ENCODE measurements around the gene CREB3L2.

The CREB3L2 gene

DNA sequence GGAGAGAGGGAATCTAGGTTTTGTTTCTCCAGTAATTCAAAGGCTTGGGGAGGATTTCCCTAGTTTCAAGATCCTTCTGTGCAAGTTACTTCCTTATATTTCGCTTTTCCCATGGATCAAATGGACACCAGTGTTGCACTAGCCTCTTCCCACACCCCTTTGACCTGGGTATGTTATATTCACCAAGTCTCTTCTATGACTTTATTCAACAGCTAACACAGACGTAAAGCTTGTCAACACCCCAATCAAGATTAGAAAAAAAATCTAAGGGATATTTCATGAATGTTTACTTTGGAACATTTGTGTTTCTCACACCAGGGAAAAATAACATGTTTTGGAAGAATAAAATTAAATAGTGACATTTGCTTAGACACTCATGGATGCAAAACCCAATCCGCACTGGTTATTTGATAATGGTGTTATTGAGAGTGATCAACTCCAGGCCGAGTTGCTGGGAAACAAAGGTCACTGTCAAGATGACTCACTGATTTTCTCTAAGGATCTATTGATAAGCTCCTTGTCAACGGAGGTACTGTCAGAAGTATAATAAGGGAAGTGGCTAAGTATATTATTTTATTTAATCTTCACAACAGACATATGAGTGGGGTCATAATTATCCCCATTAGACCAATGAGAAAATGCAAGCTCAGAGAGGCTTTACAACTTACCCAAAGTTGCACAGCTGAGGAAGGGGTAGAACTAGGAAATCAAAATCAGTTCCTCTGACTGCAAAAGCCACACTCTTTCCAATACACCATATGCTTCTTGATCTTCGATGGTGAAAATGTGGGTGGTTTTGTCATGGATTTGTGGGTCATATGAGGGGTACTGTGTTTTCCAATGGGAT, 52.2 kb downstream of the CREB3L2 start:
- no peak for DNase-seq

DNA sequence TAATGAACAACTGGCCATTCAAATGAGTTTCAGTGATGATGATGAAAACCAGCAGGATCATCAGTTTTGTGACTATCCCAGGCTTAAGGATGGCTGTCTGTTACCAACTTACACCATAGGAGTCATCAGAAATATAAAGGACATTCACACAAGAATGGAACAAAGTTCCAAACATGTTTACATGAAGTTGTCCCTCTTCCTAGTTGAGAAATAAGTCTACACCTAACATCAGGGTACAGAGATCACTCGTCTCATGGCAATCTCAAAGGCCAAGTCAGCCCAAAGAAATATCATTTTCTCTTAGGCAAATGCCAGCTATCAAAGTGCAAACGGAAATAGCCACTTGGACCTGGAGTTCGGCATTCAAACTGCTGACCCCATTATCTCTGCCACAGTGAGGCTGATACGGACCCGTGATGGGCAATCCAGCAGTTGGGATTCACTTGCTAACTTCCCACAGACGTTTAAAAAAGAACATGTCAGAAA, 53.0 kb downstream of the CREB3L2 start:
- DNase-seq = no peak

DNA sequence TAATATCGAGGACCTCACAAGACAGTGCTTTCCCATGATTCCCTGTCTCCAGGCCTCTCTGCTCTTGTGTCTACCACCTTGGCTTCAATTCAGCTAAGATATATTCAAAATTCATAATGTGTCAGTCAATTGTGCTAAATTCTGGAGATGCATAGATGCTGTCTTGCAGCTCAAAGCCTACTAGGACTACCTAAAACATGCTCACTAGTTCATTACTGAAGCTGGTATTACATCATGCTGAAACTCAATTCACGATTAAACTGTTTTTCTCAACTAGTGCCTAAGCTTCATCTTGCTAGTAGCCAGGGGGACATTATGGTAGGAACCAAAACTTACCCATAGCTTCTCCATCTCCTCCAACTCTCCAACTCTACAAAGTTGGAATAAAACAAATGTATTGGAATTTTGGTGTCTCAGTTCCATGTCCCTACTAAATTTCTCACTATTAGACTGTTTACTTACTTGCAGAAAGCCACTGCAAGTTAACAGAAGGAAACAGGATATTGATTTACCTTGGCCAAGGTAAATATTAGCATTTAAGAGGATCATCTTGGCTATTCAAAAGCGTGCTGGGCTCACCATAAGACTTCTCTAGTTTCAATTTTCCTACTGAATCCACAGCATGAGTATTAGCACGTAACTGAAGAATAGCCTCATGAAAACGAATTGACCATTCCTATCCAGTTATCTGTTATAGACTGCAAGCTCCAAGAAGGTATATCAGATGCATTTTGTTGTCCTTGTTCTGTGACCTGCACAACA, 53.6 kb downstream of the CREB3L2 start:
- no peak for DNase-seq

DNA sequence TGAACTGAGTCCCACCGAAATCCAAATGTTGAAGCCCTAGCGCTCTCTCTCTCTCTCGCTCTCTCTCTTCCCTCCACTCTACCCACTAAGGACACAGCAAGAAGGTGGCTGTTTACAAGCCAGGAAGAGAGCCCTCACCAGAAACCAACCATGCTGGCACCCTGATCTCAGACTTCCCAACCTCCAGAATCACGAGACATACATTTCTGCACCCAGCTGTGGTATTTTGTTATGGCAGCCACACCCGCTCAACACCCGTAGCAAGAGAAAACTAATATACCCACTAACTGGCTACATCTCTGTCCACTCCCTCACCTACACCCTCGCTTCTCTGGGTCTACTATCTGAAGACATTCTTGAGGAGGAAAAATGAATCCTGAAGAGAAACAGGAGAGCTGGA, 54.8 kb downstream of the CREB3L2 start:
- no peak for DNase-seq

DNA sequence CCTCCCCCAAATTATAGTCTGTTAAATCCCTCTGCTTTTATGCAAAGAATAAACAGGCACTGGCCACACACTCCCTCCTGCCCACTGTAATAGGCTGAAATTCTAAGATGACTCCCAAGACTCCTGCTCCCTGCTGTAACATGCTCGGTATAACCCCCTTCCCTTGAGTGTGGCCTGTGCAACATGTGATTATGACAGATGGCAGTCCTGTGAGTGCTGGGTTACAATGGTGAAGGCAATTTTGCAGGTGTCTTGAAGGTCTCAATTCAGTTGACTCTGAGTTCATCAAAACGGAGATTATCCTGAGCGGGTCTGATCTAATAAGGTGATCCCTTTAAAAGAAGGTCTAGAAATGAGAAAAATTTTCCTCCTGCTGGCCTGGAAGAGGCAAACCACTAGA, 55.9 kb downstream of the CREB3L2 start:
- DNase-seq = no peak

DNA sequence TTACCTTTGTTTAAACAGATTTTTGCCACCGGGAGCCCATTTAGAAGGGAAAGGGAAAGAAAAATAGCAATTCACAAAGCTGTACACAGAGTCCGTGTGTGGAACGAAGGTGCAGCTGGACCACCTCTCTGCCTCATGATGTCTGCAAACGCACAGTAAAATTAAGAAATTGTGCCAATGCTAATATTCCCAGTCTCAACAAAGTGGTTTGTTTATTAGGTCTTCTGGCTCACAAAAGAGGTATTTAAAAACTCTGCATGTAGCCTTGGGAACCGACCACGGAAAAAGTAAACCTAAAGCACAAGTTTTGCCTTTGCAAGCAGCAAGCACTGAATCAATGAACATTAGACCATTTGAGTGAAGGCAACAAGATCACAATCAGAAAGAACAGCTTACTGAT, 57.7 kb downstream of the CREB3L2 start:
- no peak for DNase-seq

DNA sequence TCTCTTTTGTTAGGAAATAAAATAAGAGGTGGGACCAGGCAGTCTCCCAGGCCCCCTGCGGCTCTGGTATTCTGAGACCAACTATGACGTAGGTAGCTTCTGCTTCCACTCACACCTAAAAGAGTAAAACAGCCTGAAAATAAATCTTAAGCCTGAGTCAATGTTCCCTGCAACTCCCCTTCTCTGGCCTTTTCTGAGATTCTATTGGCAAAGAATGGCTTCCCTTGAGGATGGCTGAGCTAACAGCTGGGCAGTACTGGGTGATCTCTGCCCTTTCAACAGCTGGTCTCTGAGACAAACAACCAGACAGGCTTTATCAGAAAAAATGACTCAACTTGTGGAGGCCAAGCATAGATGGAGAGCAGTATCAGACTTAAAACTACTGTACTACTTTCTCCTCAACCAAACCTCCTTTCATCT, 58.7 kb downstream of the CREB3L2 start:
- DNase-seq = peak; percentile 23

DNA sequence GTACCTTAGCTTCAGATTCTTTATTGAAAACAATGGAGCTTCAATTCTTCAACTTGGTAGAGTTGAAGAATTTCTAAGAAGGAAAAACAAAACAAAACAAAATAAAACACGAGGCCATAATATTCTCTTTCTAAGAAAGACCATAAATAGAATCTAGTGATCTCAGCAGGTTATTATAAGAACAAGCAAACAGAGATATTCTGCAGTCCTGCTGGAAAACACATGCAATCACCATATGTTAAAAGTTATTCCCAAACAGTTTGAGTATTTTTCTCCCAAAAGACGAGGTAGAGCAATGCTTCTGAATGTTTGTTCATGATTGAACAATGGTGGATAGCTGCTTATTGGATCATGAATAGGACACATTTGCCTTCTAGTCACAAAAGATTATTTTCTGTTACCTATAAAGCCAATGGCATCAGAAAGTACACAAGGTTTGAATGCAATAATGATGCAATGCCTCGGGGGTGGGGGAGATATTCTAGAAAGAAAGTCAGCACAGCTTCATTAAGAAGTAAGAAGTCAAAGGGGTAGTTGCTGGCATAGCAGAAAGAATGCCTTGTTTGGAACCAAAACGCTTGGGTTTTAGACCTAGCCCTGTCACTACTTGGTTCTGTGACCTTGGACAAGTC, 59.3 kb downstream of the CREB3L2 start:
- DNase-seq = peak; percentile 57

DNA sequence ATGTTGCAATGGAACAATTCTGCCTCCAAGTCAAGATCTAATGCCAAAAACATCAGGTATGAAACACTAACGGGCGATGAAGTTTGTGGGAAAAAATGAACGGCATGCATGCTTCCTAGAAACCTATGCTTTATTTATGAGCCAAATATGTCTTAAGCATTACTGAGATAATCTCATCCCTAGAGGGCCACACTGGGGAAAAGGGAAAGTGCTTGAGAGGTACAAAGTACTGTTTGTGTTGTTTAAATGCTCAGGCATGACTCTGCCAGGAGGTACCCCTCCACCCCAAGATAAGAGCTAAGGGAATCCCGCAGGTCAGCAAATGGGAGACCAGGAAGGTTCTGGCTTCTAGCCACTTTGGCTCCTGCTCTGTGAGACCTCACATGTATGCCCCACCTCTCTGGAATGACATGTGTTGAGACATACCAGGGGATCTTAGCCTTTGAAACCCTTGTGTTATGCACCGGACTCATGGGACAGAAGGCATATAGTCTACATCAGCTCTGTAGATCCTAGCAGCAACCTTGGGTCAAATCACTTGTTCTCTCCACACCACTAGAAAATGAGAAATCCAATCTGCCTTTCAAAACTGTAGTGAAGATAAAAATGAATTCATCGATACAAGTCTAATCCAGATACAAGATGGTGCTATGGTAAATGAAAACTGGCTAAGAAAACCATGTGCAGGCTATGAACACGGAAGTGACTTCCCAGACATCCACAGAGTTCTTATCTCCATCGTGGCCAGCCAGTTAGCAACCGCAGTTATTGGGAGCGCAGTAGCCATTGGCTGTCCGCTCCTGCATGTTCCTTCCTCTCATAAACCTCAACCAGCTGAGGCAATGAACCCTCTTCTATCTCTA, 61.0 kb downstream of the CREB3L2 start:
- no peak for DNase-seq

DNA sequence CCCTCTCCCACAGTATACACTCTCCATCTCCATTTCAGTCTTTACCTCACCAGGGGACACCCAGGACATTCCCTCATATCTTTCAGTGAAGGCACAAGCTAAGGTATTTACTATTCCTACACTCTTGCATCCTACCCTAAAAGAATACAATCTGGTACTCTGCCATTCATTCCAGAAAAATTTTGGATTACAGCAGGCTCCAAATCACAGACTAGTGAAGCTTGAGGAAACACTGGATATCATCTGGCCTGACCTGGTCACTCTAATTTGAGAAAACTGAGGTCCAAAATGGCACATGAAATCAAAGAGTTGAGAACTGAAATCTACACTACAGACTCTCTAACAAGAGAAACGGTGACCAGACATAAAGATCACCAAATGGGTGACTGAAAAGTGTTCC, 61.7 kb downstream of the CREB3L2 start:
- no peak for DNase-seq

DNA sequence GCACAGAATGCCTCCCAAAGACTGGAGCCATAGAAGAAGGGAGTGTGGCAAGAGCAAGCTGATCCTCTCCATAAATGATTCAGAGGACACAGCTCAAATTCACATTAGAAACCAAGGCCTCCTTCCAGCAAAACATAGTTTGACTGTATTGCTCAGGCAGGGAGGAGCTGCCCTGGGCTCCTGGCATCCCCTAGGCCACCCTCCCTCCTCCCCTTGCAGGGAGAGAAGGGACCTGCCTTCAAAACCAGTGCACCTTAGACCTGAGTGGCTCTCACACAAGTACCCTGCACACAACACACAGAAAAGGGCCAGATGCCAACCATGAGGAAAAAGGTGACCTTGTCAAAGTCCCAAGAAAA, 64.7 kb downstream of the CREB3L2 start:
- DNase-seq = no peak

DNA sequence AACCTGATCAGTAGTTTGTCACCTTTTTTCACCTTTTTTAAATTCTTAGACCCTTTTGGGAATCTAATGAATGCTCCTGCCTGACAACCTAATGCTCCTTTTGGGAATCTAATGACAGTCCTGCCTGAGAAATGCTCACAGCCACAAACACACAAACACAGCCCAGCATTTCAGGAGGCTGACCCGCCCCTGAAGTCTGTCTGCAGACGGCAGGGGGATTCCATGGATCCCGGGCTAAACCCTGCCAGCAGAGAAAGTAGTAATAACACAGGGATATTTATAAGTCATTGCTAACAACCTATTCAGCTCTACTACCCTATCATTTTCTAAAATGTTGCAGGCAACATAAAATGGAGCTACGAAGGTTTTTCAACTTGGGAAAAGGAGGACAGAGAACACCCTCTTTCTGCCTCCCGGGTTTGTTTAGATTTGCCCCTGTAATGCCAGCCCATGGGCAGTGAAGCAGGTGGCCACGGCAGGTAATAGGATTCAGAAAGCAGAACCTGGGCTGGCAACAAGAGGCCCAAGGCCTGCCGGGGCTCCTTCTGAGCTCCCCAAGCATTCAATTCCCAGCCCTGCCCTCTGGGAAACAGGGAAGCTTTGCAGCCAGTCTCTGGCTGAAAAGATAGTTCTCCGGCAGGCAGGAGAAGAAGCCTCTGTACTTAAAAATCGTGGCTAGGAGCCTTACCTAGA, 65.2 kb downstream of the CREB3L2 start:
- DNase-seq = no peak

DNA sequence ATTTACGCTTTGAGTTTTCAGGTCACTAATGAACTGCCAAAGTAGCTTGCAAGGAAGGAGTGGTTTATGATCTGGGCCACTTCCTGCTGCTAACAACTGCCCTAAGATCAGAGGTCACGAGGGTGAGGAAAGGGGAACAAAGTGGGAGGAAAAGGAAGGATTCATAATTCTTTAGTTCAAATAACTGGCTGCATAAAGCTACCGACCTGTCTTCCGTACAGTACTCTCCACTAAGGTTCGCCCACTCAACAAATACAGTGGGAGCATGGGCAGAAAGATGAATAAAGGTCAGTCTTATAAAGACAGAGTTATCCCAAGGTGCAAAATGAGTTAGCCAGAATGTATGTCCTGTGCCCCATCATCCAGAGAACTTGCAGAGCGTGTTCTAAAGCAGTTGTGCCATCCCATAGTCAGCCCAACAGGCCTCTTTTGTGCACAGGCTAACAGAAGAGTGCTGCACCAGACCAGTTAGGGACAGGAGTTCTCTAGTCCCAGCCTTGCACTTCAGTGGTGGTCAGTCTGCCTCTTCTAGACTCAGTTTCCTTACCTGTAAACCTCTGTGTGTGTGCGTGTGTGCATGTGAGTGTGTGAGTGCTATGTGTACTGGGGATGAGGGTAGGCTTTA, 65.9 kb downstream of the CREB3L2 start:
- peak; percentile 77 for DNase-seq

DNA sequence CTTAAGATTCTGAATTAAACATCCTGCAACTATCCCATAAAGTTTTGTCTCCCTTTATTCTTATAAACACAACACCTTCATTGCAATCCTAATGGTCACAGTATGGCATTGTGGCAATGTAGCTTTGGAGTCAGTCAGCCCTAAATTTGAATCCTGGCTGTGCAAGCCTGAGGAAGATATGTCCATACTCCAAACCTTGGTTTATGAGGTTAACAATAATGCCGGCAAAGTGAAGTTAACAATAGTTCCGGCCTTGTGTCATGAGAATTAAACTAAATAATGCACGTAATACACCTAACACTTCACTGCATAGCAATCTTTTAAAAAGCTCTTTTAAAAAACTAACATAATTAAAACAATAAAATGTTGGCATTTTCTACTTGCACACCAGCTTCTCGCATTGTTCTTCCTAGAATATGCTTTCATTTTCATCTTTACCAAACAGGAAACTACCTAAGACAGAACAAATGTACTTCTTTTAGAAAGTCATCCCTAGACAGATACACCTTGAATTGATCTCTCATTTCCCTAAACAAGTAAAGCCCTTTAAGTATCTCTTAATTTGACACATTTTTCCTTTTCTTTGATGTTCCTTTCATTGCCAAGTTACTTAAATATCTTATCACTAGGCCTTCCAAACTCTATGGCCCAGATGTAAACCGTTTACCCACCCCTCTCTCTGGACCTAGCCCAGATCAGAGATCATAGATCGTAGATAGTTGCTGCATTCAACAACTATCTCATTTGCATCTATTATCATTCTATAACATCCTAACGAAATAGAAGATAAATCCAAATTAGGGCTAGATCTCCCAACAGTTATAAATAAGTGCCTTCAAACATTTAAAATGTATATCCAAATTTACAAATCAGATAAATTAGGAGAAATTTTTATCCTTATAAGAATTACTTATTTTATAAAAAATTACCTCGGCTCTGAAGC, 66.7 kb downstream of the CREB3L2 start:
- peak; percentile 63 for DNase-seq

DNA sequence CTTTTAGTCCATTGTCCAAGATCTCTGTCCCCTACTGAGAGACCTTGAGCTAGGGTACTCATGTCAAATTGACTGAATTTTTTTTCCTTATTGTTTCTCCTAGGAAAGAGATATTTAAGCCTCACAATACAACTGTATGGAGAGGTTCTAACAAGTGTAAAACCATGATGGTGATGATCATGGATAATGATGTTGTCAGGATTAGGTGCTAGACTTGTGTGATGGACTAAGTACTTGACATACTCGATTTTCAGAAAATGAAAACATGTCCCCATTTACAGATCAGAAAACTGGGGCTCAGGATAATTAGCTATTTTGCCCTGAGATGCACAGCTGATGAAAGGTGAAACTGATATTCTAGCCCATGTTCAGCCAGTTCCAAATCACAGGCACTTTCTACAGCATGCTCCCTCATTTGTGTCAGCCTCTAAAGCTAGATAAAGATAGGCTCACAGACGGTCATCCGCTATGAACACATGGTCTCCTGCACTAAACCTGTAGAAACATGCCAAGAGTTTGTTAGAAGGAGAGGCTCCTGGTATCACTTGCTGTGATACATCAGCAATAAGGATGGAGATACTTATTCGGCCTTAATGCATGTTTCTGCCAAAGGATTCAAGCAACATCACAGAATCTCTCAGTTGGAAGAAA, 67.6 kb downstream of the CREB3L2 start:
- peak; percentile 32 for DNase-seq

DNA sequence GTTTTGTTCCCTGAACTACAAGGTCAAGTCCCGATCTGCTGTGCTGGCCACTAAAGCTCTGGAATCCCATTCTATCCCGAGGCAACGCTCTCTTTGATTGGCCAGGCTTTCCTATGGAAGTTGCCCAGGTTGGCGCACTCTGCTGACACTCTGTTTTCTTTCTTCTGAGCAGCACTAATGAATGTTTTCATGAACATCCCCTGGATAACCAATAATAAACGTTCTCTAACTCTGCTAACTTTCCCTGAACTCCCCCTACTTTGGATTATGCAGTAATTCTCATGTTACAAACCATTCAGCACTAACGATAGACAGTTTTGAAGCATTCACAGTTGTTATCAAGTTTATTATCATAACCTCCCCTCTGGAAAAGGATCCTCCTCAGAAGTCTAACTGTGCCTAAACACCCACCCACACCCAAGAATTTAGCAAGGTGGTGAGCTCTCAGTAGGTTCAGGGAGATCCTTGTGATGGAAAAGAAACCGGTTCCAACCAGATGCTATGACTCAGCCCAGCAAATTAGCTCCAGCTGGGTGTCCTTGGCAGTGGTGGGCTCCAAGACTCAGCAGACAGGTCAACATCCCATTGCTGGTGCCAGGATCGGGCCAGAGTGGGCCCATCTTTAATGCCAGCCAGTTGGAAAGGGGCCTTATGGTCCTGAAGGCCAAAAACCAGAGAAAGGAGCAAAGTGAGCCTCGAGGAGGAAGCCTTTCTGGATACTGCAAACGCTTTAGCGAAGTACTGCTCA, 68.4 kb downstream of the CREB3L2 start:
- peak; percentile 28 for DNase-seq

DNA sequence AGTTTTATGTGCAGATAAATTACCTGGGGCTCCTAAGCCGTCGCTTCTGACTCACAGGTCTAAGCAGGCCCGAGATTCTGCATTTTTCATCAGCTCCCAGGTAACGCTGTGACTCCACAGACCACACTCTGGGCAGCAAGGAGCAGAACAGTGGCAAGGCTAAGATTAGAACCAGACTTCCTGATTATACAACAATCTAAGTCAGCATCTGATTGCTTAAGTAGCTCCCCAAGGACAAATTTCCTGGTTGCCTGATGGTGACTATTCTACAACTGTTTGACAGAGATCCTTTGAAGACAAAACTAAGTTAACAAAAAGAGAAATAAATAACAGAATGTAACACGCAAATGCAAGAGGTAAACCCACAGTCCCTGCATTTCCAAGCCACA, 69.0 kb downstream of the CREB3L2 start:
- DNase-seq = peak; percentile 13

DNA sequence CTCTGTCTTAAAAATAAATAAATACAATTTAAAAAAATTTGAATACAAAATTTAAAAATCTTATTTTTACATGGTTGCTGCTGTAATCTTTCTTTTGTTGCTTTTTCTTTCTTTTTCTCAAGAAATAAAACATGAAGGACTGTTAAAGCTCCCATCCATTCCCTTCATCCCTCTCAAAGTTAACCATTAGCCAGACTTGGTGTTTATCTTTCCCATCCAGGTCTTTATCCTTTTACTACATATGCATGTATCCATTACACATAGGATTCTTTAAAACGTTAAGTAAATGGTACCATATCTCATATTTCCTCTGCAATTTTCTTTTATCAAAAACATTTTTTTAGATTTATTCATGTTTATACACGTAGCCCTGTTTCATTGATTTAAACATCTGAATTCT, 70.1 kb downstream of the CREB3L2 start:
- no peak for DNase-seq

DNA sequence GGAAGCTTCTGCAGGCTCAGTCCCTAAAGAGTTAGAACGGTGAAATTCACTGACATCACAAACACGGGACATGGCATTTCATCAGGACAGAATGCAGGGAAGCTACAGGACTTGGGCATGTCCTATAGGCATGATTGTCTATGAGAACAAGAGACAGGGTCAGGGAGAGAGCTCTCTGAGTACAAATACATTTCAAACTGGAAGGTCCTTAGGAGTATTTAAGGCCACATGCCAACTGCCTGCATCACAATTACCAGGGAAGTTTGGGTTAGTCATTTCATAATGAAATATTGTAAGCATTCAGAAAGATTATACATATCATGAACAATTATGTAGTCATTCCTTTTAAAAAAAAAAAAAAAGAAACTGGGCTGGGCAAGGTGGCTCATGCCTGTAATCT, 71.3 kb downstream of the CREB3L2 start:
- no peak for DNase-seq

Data from OCI-M1 (cell line).